NCI-H1436 treated with DMSO at 0.1 percent for 48 hours (cell line): ENCODE results near the gene KRTAP19-3.
"Not testable (repeated sequence)": the region's sequence is repeated elsewhere in the genome, so short reads cannot be mapped to it uniquely, and the experiment has no call there.

ENCODE experiments used
- DNase-seq: peaks from one replicate; lab custom pipeline; 2025; lab: John Stamatoyannopoulos, UW

Gene KRTAP19-3

GRCh38 chr21:30491963-30492428 lies at the start of gene KRTAP19-3:
TSS of gene KRTAP19-3 (minus strand) at chr21:30492013. CDS start at chr21:30491957, 56 bp downstream.
- DNase-seq, result no peak

- no peak for DNase-seq
Observed at GRCh38 chr21:30518876-30519275, 27.1 kb upstream of the KRTAP19-3 start.

GRCh38 chr21:30515681-30516080 lies 23.9 kb upstream of the KRTAP19-3 start:
- no peak for DNase-seq

GRCh38 chr21:30505621-30506205 lies 13.9 kb upstream of the KRTAP19-3 start:
- not testable (repeated sequence) for DNase-seq

GRCh38 chr21:30502041-30502440 lies 10.2 kb upstream of the KRTAP19-3 start, which contains the start of gene KRTAP19-5:
TSS of gene KRTAP19-5 (minus strand) at chr21:30502141. CDS start at chr21:30502090, 51 bp downstream.
- no peak for DNase-seq

GRCh38 chr21:30497065-30497464 lies 5.3 kb upstream of the KRTAP19-3 start, which contains the start of gene KRTAP19-4:
TSS of gene KRTAP19-4 (minus strand) at chr21:30497165. CDS start at chr21:30497110, 55 bp downstream.
- DNase-seq, result no peak

- no peak for DNase-seq
Observed at GRCh38 chr21:30487336-30487735, 4.5 kb downstream of the KRTAP19-3 start, which contains the start of gene KRTAP19-2. TSS of gene KRTAP19-2 (minus strand) at chr21:30487436. CDS start at chr21:30487348, 88 bp downstream.

GRCh38 chr21:30486180-30486579 lies 5.6 kb downstream of the KRTAP19-3 start:
- DNase-seq, result no peak

- DNase-seq, result no peak
Observed at GRCh38 chr21:30482130-30482529, 9.7 kb downstream of the KRTAP19-3 start.

GRCh38 chr21:30480145-30480544 lies 11.7 kb downstream of the KRTAP19-3 start, which contains the start of gene KRTAP19-1:
TSS of gene KRTAP19-1 (minus strand) at chr21:30480367. CDS start at chr21:30480317, 50 bp downstream.
- no peak for DNase-seq

GRCh38 chr21:30479259-30479658 lies 12.6 kb downstream of the KRTAP19-3 start:
- no peak for DNase-seq

- no peak for DNase-seq
Observed at GRCh38 chr21:30478004-30478403, 13.8 kb downstream of the KRTAP19-3 start.

- DNase-seq, result no peak
Observed at GRCh38 chr21:30468900-30469714, 22.7 kb downstream of the KRTAP19-3 start.

GRCh38 chr21:30463713-30464112 lies 28.1 kb downstream of the KRTAP19-3 start:
- no peak for DNase-seq

GRCh38 chr21:30448514-30448913 lies 43.3 kb downstream of the KRTAP19-3 start:
- DNase-seq, result no peak

GRCh38 chr21:30447056-30447455 lies 44.8 kb downstream of the KRTAP19-3 start:
- DNase-seq, result no peak

- DNase-seq, result no peak
Observed at GRCh38 chr21:30444204-30444603, 47.6 kb downstream of the KRTAP19-3 start.

- no peak for DNase-seq
Observed at GRCh38 chr21:30443226-30443625, 48.6 kb downstream of the KRTAP19-3 start.
